ENCODE measurements around the gene FAM171A1.
"Not testable (repeated sequence)": the region's sequence is repeated elsewhere in the genome, so short reads cannot be mapped to it uniquely, and the experiment has no call there.

FAM171A1 gene

GRCh38 chr10:15236340-15236739, 134.7 kb downstream of the FAM171A1 start:
- no peak for DNase-seq

DNA sequence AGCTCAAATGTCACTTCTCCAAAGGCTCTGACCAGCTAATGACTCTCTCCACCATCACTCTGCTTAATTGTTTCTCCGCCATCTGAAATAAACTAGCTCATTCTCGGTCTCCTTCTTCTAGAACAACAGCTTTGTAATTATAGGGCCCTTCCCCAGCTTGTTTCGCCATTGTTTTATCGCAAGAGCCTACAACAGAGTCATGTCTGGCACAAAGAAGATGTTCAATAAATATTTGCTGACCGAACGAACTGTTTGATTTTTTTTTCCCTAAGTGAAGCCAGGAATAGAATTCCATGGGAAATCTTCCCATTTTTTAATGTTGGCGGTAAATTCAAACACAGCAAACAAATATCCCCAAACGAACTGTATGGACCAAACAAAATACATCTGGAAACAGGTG, 138.8 kb downstream of the FAM171A1 start:
- DNase-seq = no peak

GRCh38 chr10:15231426-15231825, 139.7 kb downstream of the FAM171A1 start:
- DNase-seq = no peak

GRCh38 chr10:15230257-15230656, 140.8 kb downstream of the FAM171A1 start:
- no peak for DNase-seq

DNA sequence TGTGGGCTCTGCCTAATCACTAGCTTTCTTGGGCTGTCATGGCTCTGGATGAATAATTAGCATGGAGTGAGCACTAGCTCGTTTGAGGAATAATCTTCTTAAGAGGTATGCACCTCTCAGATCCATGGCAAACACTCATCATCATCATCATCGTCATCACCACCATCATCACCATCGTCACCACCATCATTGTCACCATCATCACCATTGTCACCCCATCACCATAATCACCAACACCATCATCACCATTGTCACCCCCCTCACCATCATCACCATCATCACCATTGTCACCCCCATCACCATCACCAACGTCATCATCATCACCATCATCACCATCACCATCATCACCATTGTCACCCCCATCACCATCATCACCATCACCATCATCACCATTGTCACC, 141.8 kb downstream of the FAM171A1 start:
- no peak for DNase-seq

DNA sequence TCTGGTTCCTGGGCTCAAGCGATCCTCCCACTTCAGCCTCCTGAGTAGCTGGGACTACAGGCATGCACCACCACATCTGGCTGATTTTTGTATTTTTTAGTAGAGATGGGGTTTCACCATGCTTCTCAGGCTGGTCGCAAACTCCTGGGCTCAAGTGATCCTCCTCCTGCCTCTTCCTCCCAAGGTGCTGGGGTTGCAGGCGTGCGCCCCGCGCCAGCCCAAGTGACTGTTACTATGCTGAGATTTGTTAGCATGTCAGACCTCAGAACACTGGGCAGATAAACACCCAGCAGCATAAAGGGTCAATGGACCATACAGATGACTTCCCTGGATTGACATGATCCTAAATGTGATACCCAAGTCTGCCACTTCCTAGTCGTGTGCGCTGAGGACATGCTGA, 142.7 kb downstream of the FAM171A1 start:
- no peak for DNase-seq

DNA sequence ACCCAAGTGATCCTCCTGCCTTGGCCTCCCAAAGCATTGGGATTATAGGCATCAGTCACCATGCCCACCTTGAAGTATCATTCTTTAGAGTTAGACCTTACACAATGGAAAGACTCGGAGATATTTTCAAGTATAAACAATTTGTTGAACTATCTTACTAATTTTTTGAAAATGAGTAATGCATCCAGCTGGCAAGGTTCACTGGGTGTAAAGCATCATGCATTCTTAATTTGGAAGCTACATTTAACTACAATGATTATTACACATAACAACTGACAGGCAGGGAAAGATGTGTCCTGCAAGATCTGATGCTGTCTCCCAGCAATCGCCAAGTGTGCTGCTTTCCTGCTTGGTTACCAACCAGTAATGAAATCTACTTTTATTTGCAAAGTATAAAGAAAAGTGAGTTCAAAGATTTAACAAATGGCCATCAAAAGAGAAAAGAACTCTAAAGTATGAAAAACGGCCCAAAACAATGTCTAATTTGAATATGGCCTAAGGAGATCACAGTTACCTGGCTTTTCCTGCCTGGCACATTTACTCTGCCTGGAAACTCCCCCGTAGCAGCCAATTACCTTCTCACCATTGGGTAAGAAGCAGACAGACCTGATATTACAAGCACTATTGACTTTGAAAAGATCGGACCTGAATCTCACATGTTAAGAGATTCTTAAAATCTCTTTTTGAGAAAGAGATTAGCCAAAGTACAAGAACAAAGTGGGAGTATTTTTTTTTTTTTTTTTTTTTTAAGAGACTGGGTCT, 143.3 kb downstream of the FAM171A1 start:
- no peak for DNase-seq

- no peak for DNase-seq
Measured at GRCh38 chr10:15225511-15225910, 145.6 kb downstream of the FAM171A1 start.

- no peak for DNase-seq
Measured at GRCh38 chr10:15224948-15225347, 146.1 kb downstream of the FAM171A1 start.

DNA sequence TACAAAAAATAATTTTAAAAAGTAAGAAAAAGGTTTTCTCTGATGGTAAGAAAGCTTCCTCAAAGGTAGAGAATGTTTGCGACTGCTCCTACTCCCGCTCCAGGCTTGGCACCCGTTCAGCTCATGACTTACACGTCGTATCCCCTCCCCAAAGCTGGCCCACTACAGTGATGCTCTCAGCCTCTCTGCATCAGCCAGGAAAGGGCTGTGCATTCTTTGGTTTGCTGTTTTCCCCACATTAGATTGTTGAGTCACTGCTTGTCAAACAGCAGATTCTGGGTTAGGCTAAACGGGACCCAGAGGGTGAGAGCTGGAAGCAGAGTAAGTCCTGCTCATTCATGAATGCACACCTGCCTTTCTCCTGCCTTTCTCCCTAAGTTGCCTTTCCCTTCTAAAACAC, 147.9 kb downstream of the FAM171A1 start:
- no peak for DNase-seq

DNA sequence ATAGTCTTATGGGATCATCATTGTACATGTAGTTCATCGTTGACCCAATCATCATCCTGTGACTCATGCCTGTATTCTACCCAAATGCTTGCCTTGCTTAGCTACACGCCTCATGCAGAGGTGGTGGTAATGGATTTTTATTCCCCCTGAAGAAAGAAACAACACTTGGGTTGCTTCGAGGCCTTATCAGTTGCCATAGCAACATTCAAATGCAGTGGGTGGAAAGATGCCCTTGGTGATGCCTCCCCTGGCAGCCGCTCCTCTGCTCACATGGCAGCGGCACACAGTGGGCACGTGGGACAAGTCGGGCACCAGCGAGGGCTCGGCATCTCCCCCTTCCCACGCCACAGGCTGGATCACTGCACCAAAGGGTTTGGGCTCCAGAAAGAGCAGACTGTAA, 148.6 kb downstream of the FAM171A1 start:
- DNase-seq = no peak

DNA sequence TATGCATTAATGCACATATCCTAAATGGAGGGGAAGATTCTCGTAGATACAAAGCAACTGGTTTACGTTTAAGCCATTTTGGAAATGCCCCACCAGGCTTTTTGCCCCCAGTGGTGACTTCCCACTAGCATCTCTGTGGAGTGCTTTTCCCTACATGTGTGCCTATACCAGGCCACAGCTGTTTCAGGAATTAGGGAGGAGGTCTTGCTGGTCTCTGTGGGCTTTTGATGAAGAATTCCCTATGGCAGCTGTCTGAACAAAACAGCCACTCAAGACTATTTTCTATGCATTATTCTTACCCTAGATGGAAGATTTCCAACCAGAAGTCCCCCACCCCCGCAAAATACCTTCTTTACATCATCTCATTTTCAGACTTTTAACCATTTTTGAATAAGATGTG, 150.6 kb downstream of the FAM171A1 start:
- no peak for DNase-seq

DNA sequence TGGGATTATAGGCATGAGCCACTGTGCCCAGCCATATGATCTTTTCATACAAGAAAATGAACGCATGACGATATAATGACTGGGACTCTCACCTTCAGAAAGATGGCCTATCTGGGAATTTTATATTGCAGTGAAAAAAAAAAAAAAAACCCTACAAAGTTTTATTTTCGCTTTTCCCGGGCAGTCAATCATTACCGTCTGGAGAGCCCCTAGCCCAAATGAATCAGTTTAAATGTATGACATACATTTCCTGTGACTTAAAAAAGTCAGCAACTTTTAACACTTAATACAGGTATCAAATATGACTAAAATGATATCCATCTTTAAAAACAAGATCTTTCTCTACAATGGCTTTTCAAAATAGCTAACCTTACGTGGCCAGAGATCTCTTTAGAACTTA, 154.4 kb downstream of the FAM171A1 start:
- DNase-seq = no peak

DNA sequence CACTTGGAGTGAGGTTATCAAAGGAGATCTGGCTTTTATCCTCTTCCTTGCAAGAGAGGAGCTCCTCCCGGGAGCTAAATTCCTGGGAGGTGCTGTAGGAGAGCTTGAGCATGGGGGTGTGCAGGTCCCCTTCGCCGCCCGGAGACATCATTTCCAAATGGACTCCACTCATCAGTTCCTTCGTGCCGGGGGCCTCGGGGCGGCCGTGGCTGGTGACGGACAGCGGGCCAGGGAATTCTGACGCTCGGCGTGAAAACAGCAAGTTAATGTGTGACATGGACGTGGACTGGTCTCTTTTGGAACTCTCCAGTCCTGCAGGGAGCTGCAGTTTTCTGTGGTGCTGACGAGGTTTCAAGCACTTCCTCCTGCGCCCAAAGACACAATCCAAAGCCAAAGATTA, 156.9 kb downstream of the FAM171A1 start:
- no peak for DNase-seq

GRCh38 chr10:15213461-15213861, 157.6 kb downstream of the FAM171A1 start:
- no peak for DNase-seq

DNA sequence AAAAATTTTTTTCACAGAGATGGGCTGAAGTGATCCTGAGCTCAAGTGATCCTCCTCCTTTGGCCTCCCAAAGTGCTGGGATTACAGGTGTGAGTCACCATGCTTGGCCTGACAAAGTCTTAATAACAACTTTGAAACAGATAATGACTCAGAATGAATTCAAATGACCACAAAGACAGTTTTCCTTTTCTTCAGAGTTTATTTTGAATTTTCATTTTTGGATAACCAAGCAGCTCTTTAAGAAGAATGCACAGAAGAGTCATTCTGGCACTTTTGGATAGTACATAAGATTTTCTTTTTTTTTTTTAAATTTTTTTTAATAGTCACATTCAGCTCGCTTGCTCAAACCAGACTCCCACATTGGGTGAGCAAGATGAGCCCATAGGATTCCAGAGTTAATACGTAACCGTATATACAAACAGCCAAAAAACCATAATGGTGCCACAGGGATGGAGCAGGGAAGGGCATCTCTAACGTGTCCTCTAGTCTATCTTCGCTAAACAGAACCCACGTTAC, 159.6 kb downstream of the FAM171A1 start:
- DNase-seq = no peak

- no peak for DNase-seq
Measured at GRCh38 chr10:15210521-15210920, 160.6 kb downstream of the FAM171A1 start.

- DNase-seq = peak; percentile 83
Measured at GRCh38 chr10:15209827-15210509, 161.1 kb downstream of the FAM171A1 start.

DNA sequence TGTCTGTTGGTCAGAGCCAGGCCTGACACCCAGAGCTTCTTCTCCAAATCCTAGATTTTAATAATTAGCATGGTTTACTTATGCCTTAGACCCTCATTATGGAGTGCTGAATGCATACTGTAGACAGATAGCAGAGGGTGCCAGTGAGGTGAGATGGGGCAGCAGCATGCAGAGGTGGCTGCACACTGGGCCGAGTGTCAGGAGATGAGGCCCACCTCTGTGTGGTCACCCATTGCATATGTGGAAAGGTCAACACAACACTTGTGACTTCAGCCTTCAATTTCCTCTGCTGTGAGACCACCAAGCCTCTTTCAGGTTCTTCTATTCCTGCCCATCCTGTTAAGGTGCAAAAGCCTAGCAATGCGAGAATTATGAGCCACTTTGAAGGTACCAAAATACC, 162.9 kb downstream of the FAM171A1 start:
- no peak for DNase-seq

GRCh38 chr10:15207410-15207809, 163.7 kb downstream of the FAM171A1 start:
- not testable (repeated sequence) for DNase-seq

DNA sequence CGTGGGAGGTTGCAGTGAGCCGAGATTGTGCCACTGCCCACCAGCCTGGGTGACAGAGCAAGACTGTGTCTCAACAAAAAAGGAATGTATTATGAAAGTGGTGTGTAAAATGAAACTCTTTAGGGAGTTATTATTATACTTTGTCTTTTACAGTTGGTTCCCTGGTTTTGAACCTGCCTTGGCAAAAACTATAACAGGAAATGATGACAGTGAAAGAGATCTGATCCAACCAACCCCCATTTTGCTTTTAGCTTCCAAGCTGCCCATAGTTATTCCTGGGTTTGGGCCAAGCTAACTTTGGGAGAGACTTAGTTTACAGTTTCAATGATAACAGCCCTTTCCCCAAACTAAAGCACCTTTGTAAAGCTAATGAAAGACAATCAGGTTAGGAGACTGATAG, 168.4 kb downstream of the FAM171A1 start:
- DNase-seq = no peak

- DNase-seq = not testable (repeated sequence)
Measured at GRCh38 chr10:15202301-15202621, 168.8 kb downstream of the FAM171A1 start.

DNA sequence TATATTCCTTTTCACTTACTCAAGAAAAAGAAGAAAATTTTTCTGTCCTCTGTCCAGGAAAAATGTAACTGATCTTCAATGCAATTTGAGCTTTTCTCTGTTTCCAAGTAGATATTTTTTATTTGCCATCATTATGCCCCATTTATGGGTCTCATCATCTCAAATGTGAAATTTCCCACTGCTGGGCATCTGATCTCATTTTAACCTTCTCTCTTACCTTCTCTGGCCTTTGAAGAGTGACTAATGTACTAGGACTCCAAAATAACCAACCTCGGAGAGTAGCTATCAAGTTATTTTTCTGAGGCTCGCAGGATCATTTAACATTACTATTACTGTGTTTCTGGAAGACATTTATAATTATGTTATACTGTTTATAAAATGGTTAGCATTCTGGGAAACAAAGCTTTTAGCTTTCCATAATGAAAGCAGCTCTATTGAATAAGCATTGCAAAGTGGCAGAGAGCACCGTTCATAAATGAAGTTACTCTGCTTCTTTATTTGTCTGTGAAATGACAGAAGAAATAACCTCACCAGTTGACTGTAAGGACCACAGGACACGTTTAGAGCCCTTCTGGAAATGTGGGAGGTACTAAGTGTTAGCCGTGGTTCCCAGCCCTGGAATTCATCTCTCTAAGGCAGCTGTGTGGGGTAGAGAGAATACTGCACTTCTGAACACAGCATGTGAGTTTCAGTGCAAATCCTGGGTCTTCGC, 169.3 kb downstream of the FAM171A1 start:
- no peak for DNase-seq

DNA sequence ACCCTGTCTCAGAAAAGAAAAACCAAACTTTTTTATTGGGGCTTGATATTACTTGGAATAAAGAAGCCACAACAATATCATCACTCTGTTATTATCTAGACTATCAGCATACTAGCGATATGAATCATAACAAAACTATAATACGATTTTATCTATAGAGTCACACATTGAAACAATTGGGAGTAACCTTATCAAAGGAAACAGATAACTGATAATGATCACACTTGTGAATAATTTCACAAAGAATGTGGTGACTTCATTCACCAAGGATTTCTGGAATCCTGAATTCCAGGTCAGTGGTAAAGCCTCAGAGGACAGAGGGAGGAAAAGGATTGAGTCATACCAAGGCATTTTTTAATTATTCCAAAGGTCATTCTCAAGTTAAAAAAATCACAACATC, 170.5 kb downstream of the FAM171A1 start:
- no peak for DNase-seq
